ENCODE data around the gene UBE2H. TPM values are rescaled to one million over a fixed set of nuclear protein-coding genes. Genes with fewer than 3 reads are reported as not detected.
A peak's percentile ranks its signal among the peaks of the same experiment; 100 is the strongest.
"Not testable (repeated sequence)": the region's sequence is repeated elsewhere in the genome, so short reads cannot be mapped to it uniquely, and the experiment has no call there.

UBE2H gene
- total RNA-seq, 1 experiment from 2014 or later, result 58.0 TPM

- H3K9me3 ChIP-seq (ENCODE audit: control insufficient read depth, insufficient read depth, low read depth, low read length); intact Hi-C loops (cut with micrococcal nuclease; ENCODE audit: unreplicated experiment); H3K4me1 ChIP-seq (ENCODE audit: control insufficient read depth, insufficient read depth, low read length); ATAC-seq; DNase-seq (ENCODE audit: low read depth, low spot score); in situ Hi-C loops (cut with HindIII; ENCODE audit: low pct_unique_long_range_greater_than_20kb, low sequenced_read_pairs); BruUV-seq (replicated peaks); POLR2A ChIA-PET; H3K36me3 ChIP-seq (ENCODE audit: control insufficient read depth, insufficient read depth, low read length); H3K27me3 ChIP-seq (ENCODE audit: control insufficient read depth, insufficient read depth, low read length); H3K27ac ChIP-seq (ENCODE audit: low read length); H3K4me3 ChIP-seq (ENCODE audit: low read depth in 2 of 2, low read length in 2 of 2): not testable (repeated sequence)
- CTCF ChIA-PET, result interaction anchor here (0.6 kb wide), 1 partner anchor 8 kb away, joined by 7 read pairs; no protein-coding TSS in a partner anchor
Observed at GRCh38 chr7:129860784-129861183, 92.0 kb downstream of the UBE2H start.

GRCh38 chr7:129859183-129859582, 93.6 kb downstream of the UBE2H start:
- Histone ChIP-seq H3K36me3 (ENCODE audit: control insufficient read depth, insufficient read depth, low read length) (no peaks in the 10 kb centered on the region; the same call in 1 of the 2 replicates), H3K27me3 (ENCODE audit: control insufficient read depth, insufficient read depth, low read length) (no peaks in the 10 kb centered on the region), H3K9me3 (ENCODE audit: control insufficient read depth, insufficient read depth, low read depth, low read length) (no peaks in the 10 kb centered on the region), H3K4me1 (ENCODE audit: control insufficient read depth, insufficient read depth, low read length) (peaks cover 12% of the 10 kb centered on the region; the same call in 1 of the 2 replicates), H3K4me3 (ENCODE audit: low read depth in 2 of 2, low read length in 2 of 2) (no peak overlapping the region), H3K27ac (ENCODE audit: low read length) (no peak overlapping the region)
- DNase-seq (ENCODE audit: low read depth, low spot score) (no peak), ATAC-seq (no peak)
- TF ChIP-seq POLR2AphosphoS5 (IDR thresholded peaks at IDR 0.05; ENCODE audit: low read depth, low read length), result no peak
- TF ChIP-seq SIN3A (IDR thresholded peaks at IDR 0.05; ENCODE audit: borderline replicate concordance, insufficient read depth, low read depth, low read length), result no peak
- no peak for TF ChIP-seq CTCF (IDR thresholded peaks at IDR 0.05)
- ChIA-PET CTCF (interaction anchor here (0.6 kb wide), 1 partner anchor 10 kb away, joined by 5 read pairs; no protein-coding TSS in a partner anchor), POLR2A (no interaction called here)
- TSS peak; percentile 15 for BruUV-seq (replicated peaks)
- intact Hi-C loops (cut with micrococcal nuclease; ENCODE audit: unreplicated experiment), result no loop called here
- in situ Hi-C loops (cut with HindIII; ENCODE audit: low pct_unique_long_range_greater_than_20kb, low sequenced_read_pairs), result no loop called here

DNA sequence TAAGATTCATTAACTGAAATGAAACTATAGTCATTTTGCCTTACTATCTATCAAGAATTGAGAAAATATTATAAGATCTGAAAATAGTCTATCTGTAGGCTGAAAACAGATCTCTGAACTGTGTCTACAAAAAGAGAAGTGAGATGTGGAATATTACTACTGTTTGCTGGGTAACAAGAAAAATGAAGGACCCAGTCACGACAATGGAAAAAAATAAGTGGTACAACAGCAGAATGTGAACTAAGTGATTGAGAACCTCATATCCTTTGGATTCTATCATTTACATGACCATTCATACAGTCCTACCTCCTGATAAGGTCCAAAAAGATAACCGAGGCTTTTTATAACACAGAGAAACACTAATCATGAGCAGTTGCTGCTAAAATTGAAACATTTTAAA, 94.3 kb downstream of the UBE2H start:
- ATAC-seq (no peak), DNase-seq (ENCODE audit: low read depth, low spot score) (no peak)
- intact Hi-C loops (cut with micrococcal nuclease; ENCODE audit: unreplicated experiment) (no loop called here), in situ Hi-C loops (cut with HindIII; ENCODE audit: low pct_unique_long_range_greater_than_20kb, low sequenced_read_pairs) (no loop called here)
- no TSS peak for BruUV-seq (replicated peaks)
- TF ChIP-seq REST (IDR thresholded peaks at IDR 0.05; ENCODE audit: insufficient read depth in 1 of 2, low read depth in 2 of 2, low read length in 1 of 2), result no peak
- no peak for TF ChIP-seq CTCF (IDR thresholded peaks at IDR 0.05)
- no peak for TF ChIP-seq SIN3A (IDR thresholded peaks at IDR 0.05; ENCODE audit: borderline replicate concordance, insufficient read depth, low read depth, low read length)
- no peak for TF ChIP-seq POLR2AphosphoS5 (IDR thresholded peaks at IDR 0.05; ENCODE audit: low read depth, low read length)
- TF ChIP-seq TCF7L2 (IDR thresholded peaks at IDR 0.05; ENCODE audit: low read depth, low read length), result no peak
- ChIA-PET POLR2A (no interaction called here), CTCF (no interaction called here)
- no peak overlapping the region for H3K4me3 ChIP-seq (ENCODE audit: low read depth in 2 of 2, low read length in 2 of 2)
- H3K9me3 ChIP-seq (ENCODE audit: control insufficient read depth, insufficient read depth, low read depth, low read length), result no peaks in the 10 kb centered on the region
- H3K36me3 ChIP-seq (ENCODE audit: control insufficient read depth, insufficient read depth, low read length), result no peaks in the 10 kb centered on the region; the same call in 1 of the 2 replicates
- peaks cover 19% of the 10 kb centered on the region for H3K4me1 ChIP-seq (ENCODE audit: control insufficient read depth, insufficient read depth, low read length)
- no peaks in the 10 kb centered on the region for H3K27me3 ChIP-seq (ENCODE audit: control insufficient read depth, insufficient read depth, low read length)
- H3K27ac ChIP-seq (ENCODE audit: low read length), result no peak overlapping the region

Measured in Panc1 (cell line).